WTC11 (cell line): Measurements from ENCODE around the gene TRIM44. TPM values are rescaled to one million over a fixed set of nuclear protein-coding genes. Genes with fewer than 3 reads are reported as not detected.

Experiments
- NFE2L1 ChIP-seq: sonication (generic); formaldehyde crosslinking; IDR thresholded peaks from 2 replicates; pipeline ENCODE4 v1.8.1; 2023; ENCODE audit warnings: missing genetic modification reagents
- ZNF219 ChIP-seq: sonication (generic); formaldehyde crosslinking; IDR thresholded peaks from 2 replicates; pipeline ENCODE4 v1.8.0; 2023; ENCODE audit warnings: missing genetic modification reagents, mild to moderate bottlenecking, borderline replicate concordance
- total RNA-seq: library from RNA; stranded (reverse); gene quantifications from 3 replicates; pipeline ENCODE4 v1.2.3, GENCODE V29; 2021
- TF ChIP-seq, protein P1 (sequence below): fragments of 250-450 bp; sonication (Bioruptor Pico); IDR thresholded peaks from 2 replicates; pipeline ENCODE4 v1.9.0; 2021; ENCODE audit warnings: mild to moderate bottlenecking, borderline replicate concordance
- TF ChIP-seq, protein P2 (sequence below): fragments of 250-450 bp; sonication (Bioruptor Pico); IDR thresholded peaks from 2 replicates; pipeline ENCODE4 v2.1.2; 2022; ENCODE audit warnings: mild to moderate bottlenecking, moderate library complexity
- TF ChIP-seq, protein P3 (sequence below): fragments of 200-600 bp; IDR thresholded peaks from 2 replicates; pipeline ENCODE4 v1.8.0; 2022; ENCODE audit warnings: antibody characterized with exemption
- TF ChIP-seq, protein P4 (sequence below): sonication (generic); formaldehyde crosslinking; IDR thresholded peaks from 2 replicates; pipeline ENCODE4 v1.8.0; 2023; ENCODE audit warnings: missing genetic modification reagents, mild to moderate bottlenecking, borderline replicate concordance
- TF ChIP-seq, protein P5 (sequence below): sonication (generic); formaldehyde crosslinking; IDR thresholded peaks from 2 replicates; pipeline ENCODE4 v1.8.0; 2022; ENCODE audit warnings: mild to moderate bottlenecking, missing genetic modification reagents
- TF ChIP-seq, protein P6 (sequence below): fragments of 250-450 bp; sonication (Bioruptor Pico); IDR thresholded peaks from 2 replicates; pipeline ENCODE4 v1.9.0; 2021; ENCODE audit warnings: mild to moderate bottlenecking
- TF ChIP-seq, protein P7 (sequence below): sonication (generic); formaldehyde crosslinking; IDR thresholded peaks from 2 replicates; pipeline ENCODE4 v1.8.0; 2022; ENCODE audit warnings: mild to moderate bottlenecking, missing genetic modification reagents

TRIM44 gene
- total RNA-seq, 1 experiment from 2014 or later = 27.4 TPM

DNA sequence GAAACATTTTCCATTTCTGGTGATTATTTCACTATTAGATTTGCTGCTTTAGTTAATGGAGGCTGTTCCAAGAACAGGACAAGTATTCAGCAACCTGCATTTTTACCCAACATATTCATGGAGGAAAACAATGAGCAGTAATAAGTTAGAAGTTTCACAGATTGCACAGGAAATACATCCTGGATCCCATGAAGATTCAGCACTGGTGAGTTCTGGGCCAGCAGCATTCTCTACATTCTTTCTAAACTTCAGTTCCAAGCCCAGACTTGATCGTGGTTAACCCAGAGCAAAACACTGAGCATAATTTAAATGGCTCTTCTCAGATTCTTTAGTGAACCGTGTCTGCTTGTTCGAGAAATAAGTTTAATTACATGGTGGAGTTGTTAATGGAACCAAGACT, 40.5 kb upstream of the TRIM44 start (continued):
- TF ChIP-seq, protein P1, sequence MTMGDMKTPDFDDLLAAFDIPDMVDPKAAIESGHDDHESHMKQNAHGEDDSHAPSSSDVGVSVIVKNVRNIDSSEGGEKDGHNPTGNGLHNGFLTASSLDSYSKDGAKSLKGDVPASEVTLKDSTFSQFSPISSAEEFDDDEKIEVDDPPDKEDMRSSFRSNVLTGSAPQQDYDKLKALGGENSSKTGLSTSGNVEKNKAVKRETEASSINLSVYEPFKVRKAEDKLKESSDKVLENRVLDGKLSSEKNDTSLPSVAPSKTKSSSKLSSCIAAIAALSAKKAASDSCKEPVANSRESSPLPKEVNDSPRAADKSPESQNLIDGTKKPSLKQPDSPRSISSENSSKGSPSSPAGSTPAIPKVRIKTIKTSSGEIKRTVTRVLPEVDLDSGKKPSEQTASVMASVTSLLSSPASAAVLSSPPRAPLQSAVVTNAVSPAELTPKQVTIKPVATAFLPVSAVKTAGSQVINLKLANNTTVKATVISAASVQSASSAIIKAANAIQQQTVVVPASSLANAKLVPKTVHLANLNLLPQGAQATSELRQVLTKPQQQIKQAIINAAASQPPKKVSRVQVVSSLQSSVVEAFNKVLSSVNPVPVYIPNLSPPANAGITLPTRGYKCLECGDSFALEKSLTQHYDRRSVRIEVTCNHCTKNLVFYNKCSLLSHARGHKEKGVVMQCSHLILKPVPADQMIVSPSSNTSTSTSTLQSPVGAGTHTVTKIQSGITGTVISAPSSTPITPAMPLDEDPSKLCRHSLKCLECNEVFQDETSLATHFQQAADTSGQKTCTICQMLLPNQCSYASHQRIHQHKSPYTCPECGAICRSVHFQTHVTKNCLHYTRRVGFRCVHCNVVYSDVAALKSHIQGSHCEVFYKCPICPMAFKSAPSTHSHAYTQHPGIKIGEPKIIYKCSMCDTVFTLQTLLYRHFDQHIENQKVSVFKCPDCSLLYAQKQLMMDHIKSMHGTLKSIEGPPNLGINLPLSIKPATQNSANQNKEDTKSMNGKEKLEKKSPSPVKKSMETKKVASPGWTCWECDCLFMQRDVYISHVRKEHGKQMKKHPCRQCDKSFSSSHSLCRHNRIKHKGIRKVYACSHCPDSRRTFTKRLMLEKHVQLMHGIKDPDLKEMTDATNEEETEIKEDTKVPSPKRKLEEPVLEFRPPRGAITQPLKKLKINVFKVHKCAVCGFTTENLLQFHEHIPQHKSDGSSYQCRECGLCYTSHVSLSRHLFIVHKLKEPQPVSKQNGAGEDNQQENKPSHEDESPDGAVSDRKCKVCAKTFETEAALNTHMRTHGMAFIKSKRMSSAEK (CRISPR knock-in tag) = no peak
- TF ChIP-seq, protein P2, sequence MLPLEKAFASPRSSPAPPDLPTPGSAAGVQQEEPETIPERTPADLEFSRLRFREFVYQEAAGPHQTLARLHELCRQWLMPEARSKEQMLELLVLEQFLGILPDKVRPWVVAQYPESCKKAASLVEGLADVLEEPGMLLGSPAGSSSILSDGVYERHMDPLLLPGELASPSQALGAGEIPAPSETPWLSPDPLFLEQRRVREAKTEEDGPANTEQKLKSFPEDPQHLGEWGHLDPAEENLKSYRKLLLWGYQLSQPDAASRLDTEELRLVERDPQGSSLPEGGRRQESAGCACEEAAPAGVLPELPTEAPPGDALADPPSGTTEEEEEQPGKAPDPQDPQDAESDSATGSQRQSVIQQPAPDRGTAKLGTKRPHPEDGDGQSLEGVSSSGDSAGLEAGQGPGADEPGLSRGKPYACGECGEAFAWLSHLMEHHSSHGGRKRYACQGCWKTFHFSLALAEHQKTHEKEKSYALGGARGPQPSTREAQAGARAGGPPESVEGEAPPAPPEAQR (CRISPR knock-in tag) = no peak
- TF ChIP-seq, protein P3, sequence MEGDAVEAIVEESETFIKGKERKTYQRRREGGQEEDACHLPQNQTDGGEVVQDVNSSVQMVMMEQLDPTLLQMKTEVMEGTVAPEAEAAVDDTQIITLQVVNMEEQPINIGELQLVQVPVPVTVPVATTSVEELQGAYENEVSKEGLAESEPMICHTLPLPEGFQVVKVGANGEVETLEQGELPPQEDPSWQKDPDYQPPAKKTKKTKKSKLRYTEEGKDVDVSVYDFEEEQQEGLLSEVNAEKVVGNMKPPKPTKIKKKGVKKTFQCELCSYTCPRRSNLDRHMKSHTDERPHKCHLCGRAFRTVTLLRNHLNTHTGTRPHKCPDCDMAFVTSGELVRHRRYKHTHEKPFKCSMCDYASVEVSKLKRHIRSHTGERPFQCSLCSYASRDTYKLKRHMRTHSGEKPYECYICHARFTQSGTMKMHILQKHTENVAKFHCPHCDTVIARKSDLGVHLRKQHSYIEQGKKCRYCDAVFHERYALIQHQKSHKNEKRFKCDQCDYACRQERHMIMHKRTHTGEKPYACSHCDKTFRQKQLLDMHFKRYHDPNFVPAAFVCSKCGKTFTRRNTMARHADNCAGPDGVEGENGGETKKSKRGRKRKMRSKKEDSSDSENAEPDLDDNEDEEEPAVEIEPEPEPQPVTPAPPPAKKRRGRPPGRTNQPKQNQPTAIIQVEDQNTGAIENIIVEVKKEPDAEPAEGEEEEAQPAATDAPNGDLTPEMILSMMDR = no peak
- TF ChIP-seq, protein P4, sequence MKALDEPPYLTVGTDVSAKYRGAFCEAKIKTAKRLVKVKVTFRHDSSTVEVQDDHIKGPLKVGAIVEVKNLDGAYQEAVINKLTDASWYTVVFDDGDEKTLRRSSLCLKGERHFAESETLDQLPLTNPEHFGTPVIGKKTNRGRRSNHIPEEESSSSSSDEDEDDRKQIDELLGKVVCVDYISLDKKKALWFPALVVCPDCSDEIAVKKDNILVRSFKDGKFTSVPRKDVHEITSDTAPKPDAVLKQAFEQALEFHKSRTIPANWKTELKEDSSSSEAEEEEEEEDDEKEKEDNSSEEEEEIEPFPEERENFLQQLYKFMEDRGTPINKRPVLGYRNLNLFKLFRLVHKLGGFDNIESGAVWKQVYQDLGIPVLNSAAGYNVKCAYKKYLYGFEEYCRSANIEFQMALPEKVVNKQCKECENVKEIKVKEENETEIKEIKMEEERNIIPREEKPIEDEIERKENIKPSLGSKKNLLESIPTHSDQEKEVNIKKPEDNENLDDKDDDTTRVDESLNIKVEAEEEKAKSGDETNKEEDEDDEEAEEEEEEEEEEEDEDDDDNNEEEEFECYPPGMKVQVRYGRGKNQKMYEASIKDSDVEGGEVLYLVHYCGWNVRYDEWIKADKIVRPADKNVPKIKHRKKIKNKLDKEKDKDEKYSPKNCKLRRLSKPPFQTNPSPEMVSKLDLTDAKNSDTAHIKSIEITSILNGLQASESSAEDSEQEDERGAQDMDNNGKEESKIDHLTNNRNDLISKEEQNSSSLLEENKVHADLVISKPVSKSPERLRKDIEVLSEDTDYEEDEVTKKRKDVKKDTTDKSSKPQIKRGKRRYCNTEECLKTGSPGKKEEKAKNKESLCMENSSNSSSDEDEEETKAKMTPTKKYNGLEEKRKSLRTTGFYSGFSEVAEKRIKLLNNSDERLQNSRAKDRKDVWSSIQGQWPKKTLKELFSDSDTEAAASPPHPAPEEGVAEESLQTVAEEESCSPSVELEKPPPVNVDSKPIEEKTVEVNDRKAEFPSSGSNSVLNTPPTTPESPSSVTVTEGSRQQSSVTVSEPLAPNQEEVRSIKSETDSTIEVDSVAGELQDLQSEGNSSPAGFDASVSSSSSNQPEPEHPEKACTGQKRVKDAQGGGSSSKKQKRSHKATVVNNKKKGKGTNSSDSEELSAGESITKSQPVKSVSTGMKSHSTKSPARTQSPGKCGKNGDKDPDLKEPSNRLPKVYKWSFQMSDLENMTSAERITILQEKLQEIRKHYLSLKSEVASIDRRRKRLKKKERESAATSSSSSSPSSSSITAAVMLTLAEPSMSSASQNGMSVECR (CRISPR knock-in tag) = no peak
- TF ChIP-seq ZNF219 (CRISPR knock-in tag) (no peak), NFE2L1 (CRISPR knock-in tag) (no peak)
- TF ChIP-seq, protein P5, sequence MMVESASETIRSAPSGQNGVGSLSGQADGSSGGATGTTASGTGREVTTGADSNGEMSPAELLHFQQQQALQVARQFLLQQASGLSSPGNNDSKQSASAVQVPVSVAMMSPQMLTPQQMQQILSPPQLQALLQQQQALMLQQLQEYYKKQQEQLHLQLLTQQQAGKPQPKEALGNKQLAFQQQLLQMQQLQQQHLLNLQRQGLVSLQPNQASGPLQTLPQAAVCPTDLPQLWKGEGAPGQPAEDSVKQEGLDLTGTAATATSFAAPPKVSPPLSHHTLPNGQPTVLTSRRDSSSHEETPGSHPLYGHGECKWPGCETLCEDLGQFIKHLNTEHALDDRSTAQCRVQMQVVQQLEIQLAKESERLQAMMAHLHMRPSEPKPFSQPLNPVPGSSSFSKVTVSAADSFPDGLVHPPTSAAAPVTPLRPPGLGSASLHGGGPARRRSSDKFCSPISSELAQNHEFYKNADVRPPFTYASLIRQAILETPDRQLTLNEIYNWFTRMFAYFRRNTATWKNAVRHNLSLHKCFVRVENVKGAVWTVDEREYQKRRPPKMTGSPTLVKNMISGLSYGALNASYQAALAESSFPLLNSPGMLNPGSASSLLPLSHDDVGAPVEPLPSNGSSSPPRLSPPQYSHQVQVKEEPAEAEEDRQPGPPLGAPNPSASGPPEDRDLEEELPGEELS (CRISPR knock-in tag) = no peak
- TF ChIP-seq, protein P6, sequence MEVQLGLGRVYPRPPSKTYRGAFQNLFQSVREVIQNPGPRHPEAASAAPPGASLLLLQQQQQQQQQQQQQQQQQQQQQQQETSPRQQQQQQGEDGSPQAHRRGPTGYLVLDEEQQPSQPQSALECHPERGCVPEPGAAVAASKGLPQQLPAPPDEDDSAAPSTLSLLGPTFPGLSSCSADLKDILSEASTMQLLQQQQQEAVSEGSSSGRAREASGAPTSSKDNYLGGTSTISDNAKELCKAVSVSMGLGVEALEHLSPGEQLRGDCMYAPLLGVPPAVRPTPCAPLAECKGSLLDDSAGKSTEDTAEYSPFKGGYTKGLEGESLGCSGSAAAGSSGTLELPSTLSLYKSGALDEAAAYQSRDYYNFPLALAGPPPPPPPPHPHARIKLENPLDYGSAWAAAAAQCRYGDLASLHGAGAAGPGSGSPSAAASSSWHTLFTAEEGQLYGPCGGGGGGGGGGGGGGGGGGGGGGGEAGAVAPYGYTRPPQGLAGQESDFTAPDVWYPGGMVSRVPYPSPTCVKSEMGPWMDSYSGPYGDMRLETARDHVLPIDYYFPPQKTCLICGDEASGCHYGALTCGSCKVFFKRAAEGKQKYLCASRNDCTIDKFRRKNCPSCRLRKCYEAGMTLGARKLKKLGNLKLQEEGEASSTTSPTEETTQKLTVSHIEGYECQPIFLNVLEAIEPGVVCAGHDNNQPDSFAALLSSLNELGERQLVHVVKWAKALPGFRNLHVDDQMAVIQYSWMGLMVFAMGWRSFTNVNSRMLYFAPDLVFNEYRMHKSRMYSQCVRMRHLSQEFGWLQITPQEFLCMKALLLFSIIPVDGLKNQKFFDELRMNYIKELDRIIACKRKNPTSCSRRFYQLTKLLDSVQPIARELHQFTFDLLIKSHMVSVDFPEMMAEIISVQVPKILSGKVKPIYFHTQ (CRISPR knock-in tag) = no peak
- TF ChIP-seq, protein P7, sequence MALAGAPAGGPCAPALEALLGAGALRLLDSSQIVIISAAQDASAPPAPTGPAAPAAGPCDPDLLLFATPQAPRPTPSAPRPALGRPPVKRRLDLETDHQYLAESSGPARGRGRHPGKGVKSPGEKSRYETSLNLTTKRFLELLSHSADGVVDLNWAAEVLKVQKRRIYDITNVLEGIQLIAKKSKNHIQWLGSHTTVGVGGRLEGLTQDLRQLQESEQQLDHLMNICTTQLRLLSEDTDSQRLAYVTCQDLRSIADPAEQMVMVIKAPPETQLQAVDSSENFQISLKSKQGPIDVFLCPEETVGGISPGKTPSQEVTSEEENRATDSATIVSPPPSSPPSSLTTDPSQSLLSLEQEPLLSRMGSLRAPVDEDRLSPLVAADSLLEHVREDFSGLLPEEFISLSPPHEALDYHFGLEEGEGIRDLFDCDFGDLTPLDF (CRISPR knock-in tag) = no peak
